ENCODE data around the gene CLEC4F.

CLEC4F gene, protein sequence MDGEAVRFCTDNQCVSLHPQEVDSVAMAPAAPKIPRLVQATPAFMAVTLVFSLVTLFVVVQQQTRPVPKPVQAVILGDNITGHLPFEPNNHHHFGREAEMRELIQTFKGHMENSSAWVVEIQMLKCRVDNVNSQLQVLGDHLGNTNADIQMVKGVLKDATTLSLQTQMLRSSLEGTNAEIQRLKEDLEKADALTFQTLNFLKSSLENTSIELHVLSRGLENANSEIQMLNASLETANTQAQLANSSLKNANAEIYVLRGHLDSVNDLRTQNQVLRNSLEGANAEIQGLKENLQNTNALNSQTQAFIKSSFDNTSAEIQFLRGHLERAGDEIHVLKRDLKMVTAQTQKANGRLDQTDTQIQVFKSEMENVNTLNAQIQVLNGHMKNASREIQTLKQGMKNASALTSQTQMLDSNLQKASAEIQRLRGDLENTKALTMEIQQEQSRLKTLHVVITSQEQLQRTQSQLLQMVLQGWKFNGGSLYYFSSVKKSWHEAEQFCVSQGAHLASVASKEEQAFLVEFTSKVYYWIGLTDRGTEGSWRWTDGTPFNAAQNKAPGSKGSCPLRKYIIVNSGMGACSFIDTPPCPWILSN

DNA sequence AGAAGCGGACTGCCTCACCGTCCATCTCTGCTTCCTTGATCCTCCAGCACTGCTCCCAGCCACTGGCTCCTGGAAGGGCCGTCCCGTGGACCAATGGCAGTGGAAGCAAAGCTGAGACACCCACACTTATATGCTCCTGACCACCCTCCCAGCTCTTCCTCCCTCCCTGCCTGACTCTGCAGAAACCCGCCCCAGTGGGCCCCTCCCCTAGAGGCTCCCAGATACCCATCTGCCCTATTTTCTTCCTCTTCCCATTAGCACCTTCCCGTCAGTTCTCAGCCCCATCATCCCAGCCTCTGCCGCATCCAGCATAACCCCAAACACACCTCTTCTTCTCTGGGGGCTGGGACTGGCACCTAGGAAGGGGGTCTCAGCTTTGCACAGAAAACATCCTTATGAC is at the start of gene CLEC4F:
Gene CLEC4F (minus strand): TSS at position 101 of the 400 bp plus-strand sequence. CDS start 76 bp downstream, at position 25.
- DNase-seq, result no peak

DNA sequence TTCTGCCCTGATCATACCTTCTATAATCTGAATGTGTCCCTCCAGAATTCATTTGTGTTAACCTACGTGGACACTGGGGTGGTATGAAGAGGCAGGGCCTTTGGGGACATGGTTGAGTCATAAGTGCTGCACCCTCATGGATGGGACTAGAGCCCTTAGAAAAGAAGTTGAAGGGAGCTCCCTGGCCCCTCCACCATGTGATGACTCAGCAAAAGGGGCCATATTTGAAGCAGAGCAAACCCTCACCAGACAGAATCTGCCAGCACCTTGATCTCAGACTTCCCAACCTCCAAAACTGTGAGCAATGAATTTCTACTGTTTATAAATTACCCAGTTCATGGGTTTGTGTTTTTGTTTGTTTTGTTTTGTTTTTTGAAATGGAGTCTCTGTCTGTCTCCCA is 48.6 kb upstream of the CLEC4F start:
- no peak for DNase-seq

DNA sequence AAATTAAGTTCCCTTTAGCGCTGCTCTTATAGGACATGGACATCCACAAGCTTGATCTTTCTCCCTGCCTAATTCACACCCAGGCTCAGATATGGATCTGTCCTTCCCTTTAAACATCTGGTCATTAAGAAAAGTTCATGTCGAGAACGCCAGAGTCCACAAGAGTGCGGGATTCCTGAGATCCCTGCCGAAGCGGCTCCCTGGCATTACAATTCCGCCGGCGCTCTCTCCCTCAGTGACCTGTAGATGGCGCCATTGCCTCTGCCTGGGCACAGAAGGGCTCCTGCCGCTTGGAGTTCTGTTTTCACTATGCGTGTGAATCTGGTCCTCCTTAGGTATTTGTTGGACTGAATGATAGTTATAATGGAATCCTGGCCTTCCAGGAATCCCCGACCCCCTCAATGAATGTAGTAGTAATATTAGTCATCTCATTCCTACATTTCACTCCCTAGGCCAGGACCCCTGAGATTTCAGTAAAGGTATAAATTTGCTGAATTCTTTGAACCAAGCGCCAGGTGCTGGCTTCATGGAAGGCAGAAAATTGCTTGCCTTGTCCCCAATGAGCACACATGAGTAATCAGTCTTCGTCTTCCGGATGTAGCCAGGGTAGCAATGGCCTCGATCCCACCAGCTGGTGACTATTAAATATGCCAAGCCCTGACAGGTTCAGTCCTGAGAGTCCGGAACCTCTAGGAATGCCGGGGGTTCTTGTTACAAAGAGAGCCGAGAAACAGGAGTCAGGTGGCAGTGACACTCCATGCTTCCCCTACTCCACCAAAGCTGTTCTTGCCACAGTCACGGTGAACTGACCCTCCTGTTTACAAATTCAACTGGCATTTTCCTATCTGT is 41.6 kb upstream of the CLEC4F start:
- peak; percentile 79 to 81 for DNase-seq

DNA sequence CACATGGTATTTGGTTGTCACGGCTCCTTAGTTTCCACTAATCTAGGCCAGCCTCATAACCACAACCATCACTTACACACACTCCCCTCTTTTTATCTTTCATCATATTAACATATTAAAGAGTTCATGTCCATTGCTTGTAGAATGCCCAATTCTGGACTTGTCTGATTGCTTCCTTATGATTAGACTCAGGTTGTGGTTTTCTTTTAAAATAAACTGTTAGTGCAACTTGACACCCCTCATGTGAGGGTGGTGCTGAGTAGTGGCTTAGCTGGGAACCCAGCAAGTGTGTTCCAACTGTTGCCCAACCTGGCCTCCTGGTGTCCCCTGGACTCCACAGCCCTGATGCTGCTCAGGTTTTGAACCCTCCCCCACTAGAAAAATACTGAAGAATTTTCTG is 35.3 kb upstream of the CLEC4F start:
- DNase-seq, result no peak

DNA sequence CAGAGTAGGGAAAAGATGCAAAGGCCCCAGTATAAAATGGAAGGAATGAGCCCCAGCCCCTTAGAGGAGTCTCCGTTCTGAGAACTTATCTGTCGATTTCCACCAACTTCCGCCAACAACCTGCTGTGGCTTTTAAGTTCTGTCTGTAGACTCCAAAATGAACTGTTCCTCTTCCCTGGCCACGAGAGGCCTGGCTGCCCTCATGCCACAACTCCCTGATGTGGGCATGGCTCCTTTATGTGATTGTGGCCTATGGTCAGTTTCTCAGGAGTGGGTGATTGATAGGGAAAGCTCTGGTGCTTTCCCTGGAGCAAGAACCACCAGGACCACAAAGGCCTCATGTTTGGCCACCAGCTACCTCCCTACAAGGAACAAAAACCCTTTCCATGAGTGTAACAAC is 34.0 kb upstream of the CLEC4F start:
- DNase-seq, result no peak

DNA sequence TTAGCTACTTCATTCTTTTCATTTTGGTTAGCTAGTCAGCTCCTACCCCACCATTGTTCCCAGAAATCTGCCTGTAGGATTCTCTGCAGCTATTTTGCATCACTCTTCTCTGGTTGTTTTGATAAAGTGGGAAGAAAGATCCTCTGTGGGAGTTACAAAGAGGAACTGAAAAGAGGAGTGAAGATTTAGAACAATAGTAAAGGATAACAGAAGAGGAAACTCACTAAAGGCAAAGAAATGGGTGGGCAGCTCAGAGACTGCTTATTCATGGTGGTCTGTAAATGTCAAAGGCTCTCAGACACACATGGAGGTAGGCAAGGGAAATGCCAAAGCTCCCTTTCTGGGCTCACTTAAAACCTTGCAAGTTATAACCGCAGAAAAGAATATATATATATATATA is 32.4 kb upstream of the CLEC4F start:
- DNase-seq, result no peak

DNA sequence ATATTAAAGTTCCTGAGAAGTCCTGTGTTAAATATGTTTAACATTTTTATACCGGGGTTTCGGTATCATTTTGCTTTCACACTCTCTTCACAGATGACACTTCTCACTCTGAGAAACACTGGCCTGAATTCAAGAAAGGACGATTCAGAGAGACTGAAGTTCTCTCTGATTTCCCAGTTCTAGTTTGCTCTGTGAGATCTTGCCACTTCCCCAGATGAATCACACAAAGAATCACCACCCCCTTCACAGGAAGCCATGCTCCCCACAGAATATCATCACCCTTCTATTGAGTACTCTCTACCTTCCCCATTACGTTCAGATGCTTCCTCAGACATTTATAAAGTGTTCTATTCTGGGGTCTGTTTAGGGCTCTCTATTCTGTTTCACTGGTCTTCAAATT is 31.3 kb upstream of the CLEC4F start:
- no peak for DNase-seq

DNA sequence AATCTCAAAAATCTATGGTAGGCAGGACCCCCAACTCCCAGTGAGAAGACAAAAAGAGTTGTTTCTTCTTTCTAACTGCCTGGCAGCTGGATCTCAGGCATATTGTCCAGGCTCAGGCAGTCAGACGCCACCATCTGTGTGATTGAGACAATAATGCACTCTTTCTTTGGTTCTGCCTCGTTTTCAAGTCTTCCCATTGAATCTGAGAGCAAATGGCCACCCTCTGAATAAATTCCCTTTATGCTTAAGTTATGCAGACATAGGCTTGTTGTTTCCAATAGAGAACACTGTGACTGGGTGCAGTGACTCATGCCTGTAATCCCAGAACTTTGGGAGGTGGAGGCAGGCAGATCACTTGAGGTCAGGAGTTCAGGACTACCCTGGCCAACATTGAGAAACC is 30.5 kb upstream of the CLEC4F start:
- DNase-seq, result no peak

DNA sequence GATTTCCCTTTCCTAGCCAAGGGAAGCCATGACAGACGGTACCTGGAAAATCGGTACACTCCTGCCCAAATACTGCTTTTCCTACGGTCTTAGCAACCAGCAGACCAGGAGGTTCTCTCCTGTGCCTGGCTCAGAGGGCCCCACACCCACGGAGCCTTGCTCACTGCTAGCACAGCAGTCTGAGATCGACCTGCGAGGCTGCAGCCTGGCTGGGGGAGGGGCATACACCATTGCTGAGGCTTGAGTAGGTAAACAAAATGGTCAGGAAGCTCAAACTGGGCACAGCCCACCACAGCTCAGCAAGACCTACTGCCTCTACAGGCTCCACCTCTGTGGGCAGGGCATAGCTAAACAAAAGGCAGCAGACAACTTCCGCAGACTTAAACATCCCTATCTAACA is 22.0 kb upstream of the CLEC4F start:
- no peak for DNase-seq

DNA sequence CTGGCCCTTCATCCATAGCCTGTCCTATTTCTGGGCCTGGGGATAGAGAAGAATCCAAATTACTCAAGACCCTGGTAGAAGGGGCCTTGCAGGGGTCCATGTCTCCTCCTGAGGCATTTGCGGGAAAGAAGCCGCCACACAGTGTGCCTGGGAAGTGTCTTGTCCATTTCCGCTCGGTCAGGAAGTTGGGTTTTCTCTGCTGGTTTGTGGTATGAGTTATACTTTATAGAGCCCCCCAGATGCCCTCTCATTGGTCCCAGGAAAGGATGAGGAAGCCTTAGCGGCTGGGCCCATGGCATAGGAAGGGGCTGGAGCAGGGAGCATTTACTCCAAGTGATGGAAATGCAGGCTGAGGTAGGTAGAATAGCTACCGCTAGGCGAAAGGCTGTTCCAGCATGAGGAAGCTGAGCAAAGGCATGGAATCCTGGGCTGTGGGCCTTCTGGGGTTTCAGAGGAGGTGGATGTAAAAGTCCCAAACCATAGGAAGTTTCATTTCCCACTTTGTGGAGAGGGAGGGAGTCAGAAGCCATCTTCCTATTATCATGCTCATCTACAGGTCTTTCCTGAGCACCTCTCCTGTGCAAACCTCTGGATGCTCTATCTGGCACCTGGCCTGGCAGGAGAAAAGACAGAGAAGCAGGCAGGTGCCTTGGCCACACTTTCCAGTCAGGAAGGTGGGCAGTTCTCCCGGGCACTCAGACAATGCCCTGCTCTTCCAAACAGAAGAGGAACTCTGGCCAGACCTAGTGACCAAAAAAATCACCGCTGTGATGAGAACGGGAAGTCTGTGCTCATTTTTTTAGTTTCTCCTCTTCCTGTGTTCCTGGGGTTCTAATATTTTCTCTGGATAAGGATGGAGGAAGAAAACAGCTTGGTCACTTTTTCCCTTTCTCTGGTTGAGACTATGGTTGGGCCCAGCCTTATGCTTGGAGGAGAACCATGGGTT is 17.9 kb upstream of the CLEC4F start:
- no peak for DNase-seq

DNA sequence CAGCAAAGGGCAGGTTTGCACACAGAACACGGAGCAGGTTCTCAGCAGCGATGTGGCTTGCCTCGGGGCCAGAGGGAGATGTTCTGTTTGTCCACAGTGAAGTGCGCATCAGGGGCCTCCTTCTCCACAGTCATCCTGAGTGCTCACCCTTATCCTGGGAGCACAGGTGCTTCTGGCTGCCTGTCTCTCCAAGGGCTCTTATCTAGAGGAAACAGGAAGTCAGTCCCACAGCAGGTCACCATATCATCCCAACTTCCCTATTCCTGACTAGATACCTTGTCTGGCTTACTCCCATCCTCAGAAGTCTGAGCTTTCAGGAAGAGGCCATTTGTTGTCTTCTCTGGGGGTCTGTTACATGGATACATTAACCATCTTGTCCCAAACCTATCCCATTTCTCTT is 15.2 kb upstream of the CLEC4F start, which contains the start of gene CD207:
Gene CD207 (minus strand): TSS at position 174 of the 400 bp plus-strand sequence. CDS start 40 bp downstream, at position 134.
- no peak for DNase-seq

DNA sequence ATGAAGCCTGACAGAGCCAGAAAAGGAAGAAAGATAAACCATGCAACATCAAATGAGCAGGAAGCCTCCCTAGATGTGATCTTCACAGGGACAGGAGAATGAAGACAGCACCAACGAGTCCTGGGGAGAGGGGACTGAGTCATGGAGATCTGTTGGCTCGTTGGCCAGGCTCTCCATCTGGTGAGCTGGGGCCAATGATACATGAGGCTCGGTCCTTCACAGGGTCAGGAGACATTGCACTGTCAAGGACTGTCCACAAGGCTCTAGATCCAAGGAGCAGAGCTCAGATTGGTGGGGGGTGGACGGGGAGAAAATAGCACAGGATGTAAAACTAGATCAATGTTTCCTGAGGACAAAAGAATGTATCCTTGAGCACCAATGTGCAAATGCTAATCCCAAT is 14.5 kb upstream of the CLEC4F start:
- DNase-seq, result no peak

DNA sequence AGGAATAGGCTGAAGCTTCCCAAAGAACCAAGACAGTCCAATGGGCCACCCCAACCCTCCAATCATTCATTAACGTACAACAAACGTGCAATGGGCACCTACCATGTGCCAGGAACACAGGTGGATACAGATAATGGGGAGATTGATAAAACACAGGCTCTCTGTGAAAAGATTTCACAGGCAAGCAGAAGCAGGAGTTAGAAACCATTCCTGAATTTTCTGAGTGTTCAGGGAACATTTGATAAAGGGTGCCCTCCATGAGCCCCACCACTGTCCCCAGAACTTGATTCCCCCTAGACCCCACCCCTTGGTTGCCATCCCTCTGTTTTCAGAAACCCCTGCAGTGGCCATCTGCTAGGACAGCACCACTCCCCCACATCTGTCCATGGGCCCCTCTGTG is 13.7 kb upstream of the CLEC4F start:
- DNase-seq, result no peak

DNA sequence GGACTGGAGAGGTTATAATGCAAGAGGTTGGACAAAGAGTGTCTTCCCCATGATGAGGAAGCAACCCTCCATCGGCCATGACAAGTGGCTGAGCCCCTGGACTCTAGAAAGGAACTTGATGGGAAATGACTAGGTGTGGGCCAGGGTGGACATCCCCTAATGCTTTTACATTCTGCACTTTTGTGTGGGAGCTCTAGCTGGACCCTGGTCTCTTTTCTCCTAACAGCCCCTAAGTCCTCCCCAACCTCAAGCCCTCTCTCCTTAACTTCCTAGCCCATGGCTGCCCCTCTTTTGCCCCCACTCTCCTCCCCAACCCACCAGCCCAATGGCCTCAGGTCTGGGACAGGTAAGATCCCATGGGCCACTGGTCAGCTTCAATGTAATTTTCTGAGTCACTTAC is 12.8 kb upstream of the CLEC4F start:
- no peak for DNase-seq

DNA sequence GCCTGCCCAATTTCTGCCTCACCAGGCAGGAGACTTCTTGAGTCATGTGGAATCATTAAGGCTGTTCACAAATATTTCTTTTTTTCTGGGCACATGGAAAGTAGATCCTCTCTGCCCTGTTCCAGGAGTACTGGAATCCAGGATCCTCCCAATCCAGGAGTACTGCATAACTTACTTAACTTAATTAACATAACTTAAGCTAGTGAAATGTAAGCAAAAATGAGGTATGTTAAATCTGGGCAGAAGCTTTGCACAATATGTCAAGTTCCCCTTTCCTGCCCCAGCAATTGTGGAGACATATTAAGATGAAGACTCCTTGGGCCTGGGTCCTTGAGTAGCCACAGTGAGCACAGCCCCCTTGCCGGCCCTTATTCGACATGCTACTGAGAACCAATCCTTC is 12.0 kb upstream of the CLEC4F start:
- no peak for DNase-seq

DNA sequence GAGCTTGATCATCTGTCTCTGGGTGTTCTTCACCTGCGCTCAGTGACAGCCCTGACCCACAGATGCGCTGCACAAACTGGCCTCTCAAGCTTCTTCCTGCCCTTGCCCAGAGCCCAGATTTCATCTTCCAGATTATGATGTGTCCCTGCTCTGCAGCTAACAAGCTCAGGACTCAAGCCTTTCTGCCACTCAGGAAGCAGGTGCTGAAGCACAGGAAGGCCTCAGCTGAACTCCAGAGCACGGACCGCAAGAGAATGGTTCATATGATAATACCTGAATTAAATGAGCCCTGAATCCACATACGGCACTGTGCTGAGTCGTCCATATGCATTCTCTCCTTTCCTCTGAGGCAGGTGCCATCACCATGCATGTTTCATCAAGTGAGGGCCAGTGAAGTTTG is 11.5 kb upstream of the CLEC4F start:
- DNase-seq, result no peak

DNA sequence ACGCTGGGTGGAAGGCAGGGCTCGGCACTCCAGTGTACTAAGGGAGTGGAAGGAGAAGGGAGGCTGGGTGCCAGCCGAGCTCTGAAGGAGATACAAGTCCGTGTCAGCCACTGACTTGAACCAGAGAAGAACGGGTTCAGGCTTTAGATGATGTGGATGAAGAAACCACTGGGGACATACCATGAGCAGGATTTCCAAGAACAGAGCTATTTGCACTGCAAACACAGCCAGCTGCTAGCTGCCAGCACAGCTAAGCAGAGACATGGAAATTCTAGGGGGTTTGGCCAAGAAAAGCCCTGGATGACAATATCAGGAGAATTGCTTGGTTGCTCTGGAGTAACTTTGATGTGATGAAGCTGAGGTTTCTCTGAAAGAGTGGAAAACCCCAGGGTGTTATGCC is 10.0 kb upstream of the CLEC4F start:
- DNase-seq, result no peak

DNA sequence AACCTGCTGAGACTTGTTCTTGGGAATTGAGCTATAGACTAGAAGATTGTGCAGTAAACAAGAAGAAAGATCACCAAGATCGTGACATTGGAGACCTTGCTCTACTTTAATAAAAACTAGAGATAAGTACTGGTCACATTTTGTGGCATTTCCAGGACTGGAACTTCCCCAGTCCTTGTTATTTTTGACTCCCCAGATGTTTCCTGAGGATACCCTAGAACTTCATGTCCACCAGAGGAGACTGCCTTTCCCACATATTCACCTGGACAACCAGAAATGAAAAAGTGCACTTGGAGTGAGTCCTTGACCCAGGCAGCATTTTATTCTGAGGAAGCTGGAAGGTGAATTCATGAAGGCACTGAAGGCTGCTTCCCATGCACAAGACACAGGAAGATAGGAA is 9.5 kb upstream of the CLEC4F start:
- no peak for DNase-seq

DNA sequence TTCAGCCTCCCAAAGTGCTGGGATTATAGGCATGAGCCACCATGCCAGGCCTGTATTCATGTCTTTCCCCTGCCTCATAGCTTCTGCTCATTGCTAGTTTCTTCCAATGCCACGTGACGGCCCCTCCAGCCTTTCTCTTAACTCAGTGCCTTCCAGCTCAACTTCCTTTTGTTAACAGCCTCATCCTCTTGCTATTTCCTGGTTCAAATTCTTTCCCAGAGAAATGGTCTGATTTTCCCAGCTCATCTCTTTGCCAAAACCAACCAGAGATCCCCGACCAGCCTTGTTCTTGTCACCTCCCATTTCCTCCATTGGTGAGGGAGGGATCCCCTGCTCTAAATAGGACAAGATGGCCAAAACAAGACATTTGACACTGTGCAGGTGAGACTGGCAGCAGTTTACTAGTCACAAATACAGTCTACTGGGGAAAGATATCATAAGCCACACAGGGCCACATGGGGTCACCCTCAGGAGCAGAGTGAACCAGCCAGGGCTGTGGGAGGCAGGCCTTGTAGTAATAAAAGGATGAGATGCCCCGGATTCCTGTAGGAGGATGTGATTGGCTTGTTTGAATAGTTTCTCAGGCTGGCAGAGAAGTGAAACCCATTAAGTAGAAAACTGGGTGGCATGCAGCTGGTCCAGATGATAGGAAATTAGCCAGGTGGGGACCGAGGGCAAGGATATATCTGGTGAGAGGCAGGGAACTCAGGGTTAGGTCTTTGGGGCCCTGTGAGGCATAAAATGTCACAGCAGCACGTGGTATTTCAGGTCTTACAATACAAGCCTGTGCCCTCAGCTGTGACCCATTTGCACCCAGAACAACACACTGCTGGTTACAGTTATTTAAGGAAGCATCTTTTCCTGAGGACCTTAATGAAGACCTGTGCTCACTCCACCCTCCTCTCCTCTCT is 8.8 kb upstream of the CLEC4F start:
- no peak for DNase-seq

DNA sequence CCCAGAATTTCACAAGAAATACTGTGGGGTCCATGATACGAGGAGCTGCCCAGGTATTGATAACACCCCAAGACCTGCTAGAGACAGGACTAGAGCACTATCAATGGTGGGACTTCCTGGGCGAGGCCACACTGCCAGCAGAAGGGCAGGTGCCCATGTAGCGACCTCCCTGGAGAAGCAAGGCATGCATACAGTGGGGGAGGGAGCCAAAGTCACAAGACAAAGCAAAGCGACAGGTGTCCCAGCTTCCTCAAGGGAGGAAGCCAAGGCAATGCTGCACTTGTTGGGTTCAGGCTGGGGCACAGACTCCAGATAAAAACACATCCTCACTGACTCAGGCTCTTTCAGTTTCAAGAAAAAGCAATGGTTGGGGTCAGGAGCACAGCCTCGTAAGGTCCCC is 7.7 kb upstream of the CLEC4F start:
- DNase-seq, result no peak

DNA sequence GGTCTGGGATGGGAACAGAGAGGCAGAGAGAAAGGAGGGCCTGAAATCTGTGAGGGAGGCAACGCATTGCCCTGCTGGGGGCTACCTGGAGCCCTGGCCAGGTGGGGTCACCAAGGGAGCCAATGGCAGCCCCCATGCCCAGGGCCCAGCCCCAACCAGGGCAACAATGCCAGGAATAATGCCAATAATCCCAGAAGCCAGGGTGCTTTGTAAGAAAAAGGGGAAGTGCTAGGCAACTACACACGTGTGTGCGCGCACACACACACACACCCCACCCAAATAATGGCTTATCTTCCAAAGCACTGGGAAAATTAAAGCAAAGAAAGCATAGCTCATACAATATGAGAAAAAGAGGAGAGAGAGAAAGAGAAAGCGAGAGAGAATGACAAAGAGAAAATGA is 7.0 kb upstream of the CLEC4F start:
- no peak for DNase-seq

Data from stimulated activated CD4-positive, alpha-beta T cell treated with anti-CD3 and anti-CD28 coated beads, Interleukin-2, amount 100 ng/mL, for 48 hours (primary cell).